HFF-Myc (cell line): Measurements from ENCODE around the gene DGAT2.

Experiments used
- DNase-seq: peaks from one replicate; pipeline ENCODE4 v3.0.0-alpha.2; 2011; ENCODE audit warnings: low read depth; ENCODE audit errors: extremely low read depth
- H3K4me3 ChIP-seq: replicated peaks from 2 replicates; pipeline ENCODE4 v1.5.1; 2011; ENCODE audit warnings: low read depth, mild to moderate bottlenecking, control low read depth, low read length
- TF ChIP-seq, protein P1 (sequence below): IDR thresholded peaks from 2 replicates; pipeline ENCODE4 v1.5.1; 2012; ENCODE audit warnings: mild to moderate bottlenecking, low read depth, low read length, control low read depth; ENCODE audit errors: missing control alignments

Gene DGAT2

GRCh38 chr11:75809111-75809510 lies 40.5 kb downstream of the DGAT2 start:
- H3K4me3 ChIP-seq: no peak overlapping the region
- DNase-seq: no peak
- TF ChIP-seq, protein P1, sequence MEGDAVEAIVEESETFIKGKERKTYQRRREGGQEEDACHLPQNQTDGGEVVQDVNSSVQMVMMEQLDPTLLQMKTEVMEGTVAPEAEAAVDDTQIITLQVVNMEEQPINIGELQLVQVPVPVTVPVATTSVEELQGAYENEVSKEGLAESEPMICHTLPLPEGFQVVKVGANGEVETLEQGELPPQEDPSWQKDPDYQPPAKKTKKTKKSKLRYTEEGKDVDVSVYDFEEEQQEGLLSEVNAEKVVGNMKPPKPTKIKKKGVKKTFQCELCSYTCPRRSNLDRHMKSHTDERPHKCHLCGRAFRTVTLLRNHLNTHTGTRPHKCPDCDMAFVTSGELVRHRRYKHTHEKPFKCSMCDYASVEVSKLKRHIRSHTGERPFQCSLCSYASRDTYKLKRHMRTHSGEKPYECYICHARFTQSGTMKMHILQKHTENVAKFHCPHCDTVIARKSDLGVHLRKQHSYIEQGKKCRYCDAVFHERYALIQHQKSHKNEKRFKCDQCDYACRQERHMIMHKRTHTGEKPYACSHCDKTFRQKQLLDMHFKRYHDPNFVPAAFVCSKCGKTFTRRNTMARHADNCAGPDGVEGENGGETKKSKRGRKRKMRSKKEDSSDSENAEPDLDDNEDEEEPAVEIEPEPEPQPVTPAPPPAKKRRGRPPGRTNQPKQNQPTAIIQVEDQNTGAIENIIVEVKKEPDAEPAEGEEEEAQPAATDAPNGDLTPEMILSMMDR: no peak

- TF ChIP-seq, protein P1: no peak
- H3K4me3 ChIP-seq: no peak overlapping the region
- no peak for DNase-seq
These were observed 41.4 kb downstream of the DGAT2 start for GRCh38 chr11:75809991-75810390.

- H3K4me3 ChIP-seq: no peak overlapping the region
- DNase-seq: no peak
- TF ChIP-seq, protein P1: no peak
These were observed 42.2 kb downstream of the DGAT2 start for GRCh38 chr11:75810637-75811390.

DNA sequence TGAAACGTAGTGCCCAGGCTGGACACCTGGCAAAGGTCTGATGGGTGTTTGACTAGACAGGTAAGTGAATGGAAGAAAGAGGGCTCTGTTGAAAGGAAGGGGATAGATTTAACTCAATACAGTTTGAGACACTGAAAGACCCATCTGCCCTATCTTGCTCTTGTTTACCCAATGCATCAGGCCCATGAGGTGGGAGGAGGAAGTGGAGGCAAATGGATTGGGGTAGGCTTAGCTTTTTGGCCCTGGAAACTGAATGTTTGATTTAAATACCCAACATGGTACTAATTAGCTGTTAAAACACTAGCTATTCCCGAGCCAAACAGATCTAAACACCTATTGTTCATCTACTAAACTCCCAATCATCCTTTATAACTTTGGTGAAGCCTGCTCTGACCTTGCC lies 42.9 kb downstream of the DGAT2 start:
- no peak for DNase-seq
- TF ChIP-seq, protein P1: no peak
- no peak overlapping the region for H3K4me3 ChIP-seq

GRCh38 chr11:75812542-75813040 lies 44.0 kb downstream of the DGAT2 start:
- DNase-seq: no peak
- TF ChIP-seq, protein P1: no peak
- no peak overlapping the region for H3K4me3 ChIP-seq

GRCh38 chr11:75813124-75813523 lies 44.5 kb downstream of the DGAT2 start:
- DNase-seq: no peak
- H3K4me3 ChIP-seq: no peak overlapping the region
- TF ChIP-seq, protein P1: no peak
